ENCODE results near the gene NLRP9. TPM values are rescaled to one million over a fixed set of nuclear protein-coding genes. Genes with fewer than 3 reads are reported as not detected.

The NLRP9 gene
- total RNA-seq, 4 donors from 2014 or later = not detected

- H3K9me3 ChIP-seq = no peaks in the 10 kb centered on the region
- H3K27ac ChIP-seq = no peak overlapping the region
- WGBS, 2 donors (ENCODE audit: low coverage in 1 of 2) = 72 to 83% methylated on average over 9 to 14 of the region's 29 CpGs
- H3K4me3 ChIP-seq = no peak overlapping the region
- no peak for TF ChIP-seq POLR2AphosphoS5 (IDR thresholded peaks at IDR 0.05)
- TF ChIP-seq CTCF (IDR thresholded peaks at IDR 0.05) = no peak
- no peak for TF ChIP-seq EP300 (IDR thresholded peaks at IDR 0.05)
- no peak for TF ChIP-seq POLR2A (IDR thresholded peaks at IDR 0.05)
- no peak for ATAC-seq
- H3K27me3 ChIP-seq = no peaks in the 10 kb centered on the region
- peaks cover 0 to 100% of the 10 kb centered on the region in 2 donors for H3K36me3 ChIP-seq
- H3K4me1 ChIP-seq = peaks cover 0 to 35% (median 0%) of the 10 kb centered on the region in 3 donors
These were observed 51.7 kb downstream of the NLRP9 start for GRCh38 chr19:55686311-55687050.

GRCh38 chr19:55685776-55686175, 52.4 kb downstream of the NLRP9 start:
- H3K36me3 ChIP-seq = peaks cover 0 to 98% of the 10 kb centered on the region in 2 donors

GRCh38 chr19:55684946-55685681, 53.1 kb downstream of the NLRP9 start:
- Histone ChIP-seq H3K4me1 (peaks cover 0 to 48% (median 0%) of the 10 kb centered on the region in 3 donors), H3K27me3 (no peaks in the 10 kb centered on the region), H3K36me3 (peaks cover 0 to 98% of the 10 kb centered on the region in 2 donors), H3K27ac (no peak overlapping the region), H3K4me3 (no peak overlapping the region), H3K9me3 (no peaks in the 10 kb centered on the region)
- WGBS, 2 donors (ENCODE audit: low coverage in 1 of 2) = 96% methylated on average over 13 of the region's 60 CpGs; no CpG with 5 or more reads in 1 of the 2 donors
- TF ChIP-seq POLR2A (IDR thresholded peaks at IDR 0.05) (no peak), CTCF (IDR thresholded peaks at IDR 0.05) (no peak)
- ATAC-seq = no peak

More at GRCh38 chr19:55685776-55686175, 52.4 kb downstream of the NLRP9 start:
- Histone ChIP-seq H3K27ac (no peak overlapping the region), H3K4me3 (no peak overlapping the region), H3K27me3 (no peaks in the 10 kb centered on the region), H3K4me1 (peaks cover 0 to 42% (median 0%) of the 10 kb centered on the region in 3 donors), H3K9me3 (no peaks in the 10 kb centered on the region)
- WGBS, 2 donors (ENCODE audit: low coverage in 1 of 2) = no CpG with 5 or more reads among the region's 6 CpGs
- TF ChIP-seq EP300 (IDR thresholded peaks at IDR 0.05) = no peak
- TF ChIP-seq CTCF (IDR thresholded peaks at IDR 0.05) = no peak
- no peak for TF ChIP-seq POLR2A (IDR thresholded peaks at IDR 0.05)
- no peak for TF ChIP-seq POLR2AphosphoS5 (IDR thresholded peaks at IDR 0.05)
- ATAC-seq = no peak

- Histone ChIP-seq H3K9me3 (no peaks in the 10 kb centered on the region), H3K27me3 (no peaks in the 10 kb centered on the region), H3K4me1 (peaks cover 0 to 60% (median 0%) of the 10 kb centered on the region in 3 donors), H3K36me3 (peaks cover 0 to 98% of the 10 kb centered on the region in 2 donors), H3K4me3 (no peak overlapping the region), H3K27ac (no peak overlapping the region)
- no peak for ATAC-seq
- 85 to 92% methylated on average over 9 to 20 of the region's 22 CpGs for WGBS, 2 donors (ENCODE audit: low coverage in 1 of 2)
- TF ChIP-seq POLR2A (IDR thresholded peaks at IDR 0.05) = no peak
- no peak for TF ChIP-seq EP300 (IDR thresholded peaks at IDR 0.05)
- TF ChIP-seq CTCF (IDR thresholded peaks at IDR 0.05) = no peak
- TF ChIP-seq POLR2AphosphoS5 (IDR thresholded peaks at IDR 0.05) = no peak
These were observed 54.5 kb downstream of the NLRP9 start for GRCh38 chr19:55683449-55684261.

Data from gastroesophageal sphincter (tissue), 4 donors.